Measurements from ENCODE around the gene PPP4R4. TPM values are rescaled to one million over a fixed set of nuclear protein-coding genes. Genes with fewer than 3 reads are reported as not detected.

PPP4R4 gene
- total RNA-seq, 1 experiment from 2014 or later, result 1.1 TPM

GRCh38 chr14:94181835-94182234, 7.7 kb downstream of the PPP4R4 start:
- intact Hi-C loops (cut with micrococcal nuclease; ENCODE audit: unreplicated experiment), result loop anchor here (5.0 kb wide), 1 partner anchor 50 kb away; no protein-coding TSS in a partner anchor
- no peak for ATAC-seq
- H3K27ac ChIP-seq (ENCODE audit: low read length), result no peak overlapping the region
- no peaks in the 10 kb centered on the region for H3K9me3 ChIP-seq (ENCODE audit: control insufficient read depth, insufficient read depth, low read depth, low read length)
- TF ChIP-seq TCF7L2 (IDR thresholded peaks at IDR 0.05; ENCODE audit: low read depth, low read length), result no peak
- no peaks in the 10 kb centered on the region; the same call in 1 of the 2 replicates for H3K36me3 ChIP-seq (ENCODE audit: control insufficient read depth, insufficient read depth, low read length)
- POLR2A ChIA-PET, result no interaction called here
- BruUV-seq (replicated peaks), result no TSS peak
- H3K4me3 ChIP-seq (ENCODE audit: low read depth in 2 of 2, low read length in 2 of 2), result no peak overlapping the region
- H3K27me3 ChIP-seq (ENCODE audit: control insufficient read depth, insufficient read depth, low read length), result peaks cover 4% of the 10 kb centered on the region; the same call in 1 of the 2 replicates
- in situ Hi-C loops (cut with HindIII; ENCODE audit: low pct_unique_long_range_greater_than_20kb, low sequenced_read_pairs), result no loop called here
- no peak for DNase-seq (ENCODE audit: low read depth, low spot score)
- no peaks in the 10 kb centered on the region for H3K4me1 ChIP-seq (ENCODE audit: control insufficient read depth, insufficient read depth, low read length)
- CTCF ChIA-PET, result interaction anchor here (0.6 kb wide), 1 partner anchor 410 kb away, joined by 3 read pairs; no protein-coding TSS in a partner anchor

GRCh38 chr14:94192536-94192935, 18.4 kb downstream of the PPP4R4 start:
- Histone ChIP-seq H3K4me1 (ENCODE audit: control insufficient read depth, insufficient read depth, low read length) (no peaks in the 10 kb centered on the region), H3K27me3 (ENCODE audit: control insufficient read depth, insufficient read depth, low read length) (no peaks in the 10 kb centered on the region), H3K9me3 (ENCODE audit: control insufficient read depth, insufficient read depth, low read depth, low read length) (no peaks in the 10 kb centered on the region), H3K36me3 (ENCODE audit: control insufficient read depth, insufficient read depth, low read length) (no peaks in the 10 kb centered on the region), H3K4me3 (ENCODE audit: low read depth in 2 of 2, low read length in 2 of 2) (no peak overlapping the region), H3K27ac (ENCODE audit: low read length) (no peak overlapping the region)
- DNase-seq (ENCODE audit: low read depth, low spot score) (no peak), ATAC-seq (no peak)
- ChIA-PET POLR2A (no interaction called here), CTCF (no interaction called here)
- TF ChIP-seq POLR2AphosphoS5 (IDR thresholded peaks at IDR 0.05; ENCODE audit: low read depth, low read length), result no peak
- TF ChIP-seq TCF7L2 (IDR thresholded peaks at IDR 0.05; ENCODE audit: low read depth, low read length), result no peak
- TF ChIP-seq CTCF (IDR thresholded peaks at IDR 0.05), result no peak
- no peak for TF ChIP-seq REST (IDR thresholded peaks at IDR 0.05; ENCODE audit: insufficient read depth in 1 of 2, low read depth in 2 of 2, low read length in 1 of 2)
- TF ChIP-seq SIN3A (IDR thresholded peaks at IDR 0.05; ENCODE audit: borderline replicate concordance, insufficient read depth, low read depth, low read length), result no peak
- no TSS peak for BruUV-seq (replicated peaks)
- intact Hi-C loops (cut with micrococcal nuclease; ENCODE audit: unreplicated experiment), result no loop called here
- in situ Hi-C loops (cut with HindIII; ENCODE audit: low pct_unique_long_range_greater_than_20kb, low sequenced_read_pairs), result no loop called here

GRCh38 chr14:94193776-94194175, 19.7 kb downstream of the PPP4R4 start:
- intact Hi-C loops (cut with micrococcal nuclease; ENCODE audit: unreplicated experiment), result no loop called here
- BruUV-seq (replicated peaks), result no TSS peak
- Histone ChIP-seq H3K27ac (ENCODE audit: low read length) (no peak overlapping the region), H3K9me3 (ENCODE audit: control insufficient read depth, insufficient read depth, low read depth, low read length) (no peaks in the 10 kb centered on the region), H3K4me1 (ENCODE audit: control insufficient read depth, insufficient read depth, low read length) (no peaks in the 10 kb centered on the region), H3K36me3 (ENCODE audit: control insufficient read depth, insufficient read depth, low read length) (no peaks in the 10 kb centered on the region), H3K27me3 (ENCODE audit: control insufficient read depth, insufficient read depth, low read length) (no peaks in the 10 kb centered on the region), H3K4me3 (ENCODE audit: low read depth in 2 of 2, low read length in 2 of 2) (no peak overlapping the region)
- CTCF ChIA-PET, result no interaction called here
- in situ Hi-C loops (cut with HindIII; ENCODE audit: low pct_unique_long_range_greater_than_20kb, low sequenced_read_pairs), result no loop called here
- TF ChIP-seq CTCF (IDR thresholded peaks at IDR 0.05), result no peak
- no peak for ATAC-seq
- no peak for DNase-seq (ENCODE audit: low read depth, low spot score)
- POLR2A ChIA-PET, result no interaction called here
